ENCODE results near the gene PAQR9. TPM values are rescaled to one million over a fixed set of nuclear protein-coding genes. Genes with fewer than 3 reads are reported as not detected.
A peak's percentile ranks its signal among the peaks of the same experiment; 100 is the strongest.

Gene PAQR9
- total and polyA plus RNA-seq, 2 of the 13 experiments (the other 11 are each of a cell fraction or from before 2014, with no cell fraction given): 3.7 to 10.3 TPM

DNA sequence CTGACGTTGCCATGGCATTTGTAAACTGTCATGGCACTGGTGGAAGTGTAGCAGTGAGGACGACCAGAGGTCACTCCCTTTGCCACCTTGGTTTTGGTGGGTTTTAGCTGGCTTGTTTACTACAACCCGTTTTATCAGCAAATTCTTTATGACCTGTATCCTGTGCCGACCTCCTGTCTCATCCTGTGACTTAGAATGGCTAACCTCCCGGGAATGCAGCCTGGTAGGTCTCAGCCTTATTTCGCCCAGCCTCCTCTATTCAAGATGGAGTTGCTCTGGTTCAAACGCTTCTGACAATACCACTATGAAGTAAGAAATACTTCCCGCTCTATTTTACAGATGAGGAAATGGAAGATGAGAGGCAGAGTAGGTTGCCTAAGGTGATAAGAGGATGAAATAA is 16.6 kb downstream of the PAQR9 start:
- no peak overlapping the region for H3K4me3 ChIP-seq (replicated peaks in 1 of 3; ENCODE audit: insufficient read depth in 1 of 3, low read depth in 2 of 3, low read length in 3 of 3)
- no peak overlapping the region for H3K4me2 ChIP-seq (ENCODE audit: low read depth, low read length)
- H3K9ac ChIP-seq (ENCODE audit: insufficient read depth, low read depth, low read length): no peak overlapping the region
- H3K9me3 ChIP-seq (ENCODE audit: low read length): no peaks in the 10 kb centered on the region
- no peak overlapping the region for H3K27ac ChIP-seq (ENCODE audit: extremely low read length, insufficient read depth, low read length)
- CTCF ChIA-PET (ENCODE audit: low intra/inter-chr PET ratio, low total read pairs): no interaction called here
- DNase-seq (ENCODE audit: low spot score) (no peak), ATAC-seq (no peak), FAIRE-seq (no peak)
- no peaks in the 10 kb centered on the region for H3K27me3 ChIP-seq (ENCODE audit: control insufficient read depth in 1 of 2, insufficient read depth in 2 of 2, low read length in 2 of 2)
- POLR2A ChIA-PET: no interaction called here
- peaks cover 46% of the 10 kb centered on the region for H3K4me1 ChIP-seq (ENCODE audit: insufficient read depth, low read length)
- in situ Hi-C loops (cut with HindIII; ENCODE audit: extremely low pct_ligation_motif_present, low pct_unique_long_range_greater_than_20kb) (no loop called here), intact Hi-C loops (cut with micrococcal nuclease; ENCODE audit: unreplicated experiment) (no loop called here)
- H2AFZ ChIP-seq (ENCODE audit: low read length): no peak overlapping the region
- BruUV-seq (replicated peaks): no TSS peak
- WGBS (ENCODE audit: low lambda C conversion rate): 75% methylated on average over 8 of the region's 8 CpGs
- no peaks in the 10 kb centered on the region for H3K79me2 ChIP-seq (ENCODE audit: insufficient read depth, low read length)
- TF ChIP-seq ZNF296 (CRISPR knock-in tag; conservative IDR thresholded peaks at IDR 0.05): no peak
- no peaks in the 10 kb centered on the region for H4K20me1 ChIP-seq (ENCODE audit: insufficient read depth, low read length)
- no peaks in the 10 kb centered on the region for H3K36me3 ChIP-seq (replicated peaks in 1 of 2; ENCODE audit: control insufficient read depth in 1 of 2, insufficient read depth in 2 of 2, low read length in 2 of 2)

GRCh38 chr3:142945023-142945422 is 18.5 kb downstream of the PAQR9 start:
- no peak overlapping the region for H3K4me2 ChIP-seq (ENCODE audit: low read depth, low read length)
- no peaks in the 10 kb centered on the region for H3K9me3 ChIP-seq (ENCODE audit: low read length)
- intact Hi-C loops (cut with micrococcal nuclease; ENCODE audit: unreplicated experiment) (no loop called here), in situ Hi-C loops (cut with HindIII; ENCODE audit: extremely low pct_ligation_motif_present, low pct_unique_long_range_greater_than_20kb) (no loop called here)
- no peaks in the 10 kb centered on the region for H3K27me3 ChIP-seq (ENCODE audit: control insufficient read depth in 1 of 2, insufficient read depth in 2 of 2, low read length in 2 of 2)
- H2AFZ ChIP-seq (ENCODE audit: low read length): no peak overlapping the region
- H3K27ac ChIP-seq (ENCODE audit: extremely low read length, insufficient read depth, low read length): no peak overlapping the region
- TF ChIP-seq ZNF768 (CRISPR knock-in tag; IDR thresholded peaks at IDR 0.05) (peak; percentile 71), MATR3 (CRISPR knock-in tag; IDR thresholded peaks at IDR 0.05) (no peak), HOXA3 (CRISPR knock-in tag; IDR thresholded peaks at IDR 0.05) (0 out of 2 replicates have a peak, but pooled peaks have one; percentile 20), ZNF350 (CRISPR knock-in tag; IDR thresholded peaks at IDR 0.05; ENCODE audit: borderline replicate concordance, low read depth) (0 out of 2 replicates have a peak, but pooled peaks have one; percentile 22), ZNF687 (CRISPR knock-in tag; IDR thresholded peaks at IDR 0.05) (peak; percentile 46)
- CTCF ChIA-PET (ENCODE audit: low intra/inter-chr PET ratio, low total read pairs): no interaction called here
- H4K20me1 ChIP-seq (ENCODE audit: insufficient read depth, low read length): no peaks in the 10 kb centered on the region
- BruUV-seq (replicated peaks): no TSS peak
- POLR2A ChIA-PET: no interaction called here
- FAIRE-seq (no peak), ATAC-seq (no peak), DNase-seq (ENCODE audit: low spot score) (no peak)
- 67% methylated on average over 3 of the region's 4 CpGs for WGBS (ENCODE audit: low lambda C conversion rate)
- H3K9ac ChIP-seq (ENCODE audit: insufficient read depth, low read depth, low read length): no peak overlapping the region
- peaks cover 55% of the 10 kb centered on the region for H3K4me1 ChIP-seq (ENCODE audit: insufficient read depth, low read length)
- H3K4me3 ChIP-seq (replicated peaks in 1 of 3; ENCODE audit: insufficient read depth in 1 of 3, low read depth in 2 of 3, low read length in 3 of 3): no peak overlapping the region
- H3K36me3 ChIP-seq (replicated peaks in 1 of 2; ENCODE audit: control insufficient read depth in 1 of 2, insufficient read depth in 2 of 2, low read length in 2 of 2): no peaks in the 10 kb centered on the region
- no peaks in the 10 kb centered on the region for H3K79me2 ChIP-seq (ENCODE audit: insufficient read depth, low read length)
